CD4-positive, alpha-beta T cell treated with Interleukin-17A for 4 hours (primary cell): Measurements from ENCODE around the gene TSPAN1.
"Not testable (repeated sequence)": the region's sequence is repeated elsewhere in the genome, so short reads cannot be mapped to it uniquely, and the experiment has no call there.

Experiments
- DNase-seq: peaks from one replicate; pipeline ENCODE4 v3.0.0-alpha.2; 2020; ENCODE audit warnings: mixed read lengths

Gene TSPAN1

DNA sequence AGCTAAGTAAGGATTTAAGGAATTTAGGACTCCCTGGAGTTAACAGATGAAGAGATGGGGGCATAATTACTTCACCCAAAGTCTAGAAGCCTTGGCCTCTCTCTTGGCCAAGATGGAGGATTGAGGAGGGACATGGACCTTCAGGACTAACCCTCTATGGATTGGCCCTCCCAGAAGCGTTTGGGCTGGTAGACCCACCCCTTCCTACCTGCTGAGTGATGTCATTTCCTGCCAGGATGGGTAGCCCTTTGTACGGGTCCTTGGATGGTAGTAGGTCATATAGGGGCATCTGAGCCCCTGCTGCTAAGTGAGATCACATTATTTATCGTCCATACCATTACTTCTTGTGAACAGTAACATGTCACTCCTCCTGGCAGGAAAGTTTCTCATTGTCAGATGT is 45.9 kb downstream of the TSPAN1 start:
- DNase-seq = no peak

GRCh38 chr1:46221749-46222148 is 46.9 kb downstream of the TSPAN1 start:
- DNase-seq = no peak

GRCh38 chr1:46223055-46223454 is 48.2 kb downstream of the TSPAN1 start:
- not testable (repeated sequence) for DNase-seq

DNA sequence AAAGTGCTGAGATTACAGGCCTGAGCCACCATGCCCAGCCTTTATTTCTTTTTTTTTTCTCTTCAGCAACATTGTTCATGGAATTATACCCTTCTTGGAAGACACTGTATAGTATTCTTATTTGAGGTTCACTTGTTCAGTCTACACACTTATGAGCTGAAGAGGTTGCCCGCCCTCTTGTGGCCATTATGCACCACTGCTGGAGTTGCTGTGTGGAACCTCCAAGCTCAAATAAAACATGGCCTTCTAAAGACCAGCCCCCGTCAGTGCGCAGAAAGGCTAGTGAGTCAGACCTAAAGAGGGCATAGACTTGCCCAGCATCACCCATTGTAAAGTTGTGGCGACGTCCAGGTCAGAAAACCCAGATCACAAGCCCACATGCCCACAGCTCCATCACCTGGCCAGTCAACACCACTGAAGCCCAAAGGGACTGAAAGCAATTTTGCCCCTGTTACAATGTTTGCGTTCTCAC is 48.6 kb downstream of the TSPAN1 start:
- DNase-seq = peak; percentile 71

DNA sequence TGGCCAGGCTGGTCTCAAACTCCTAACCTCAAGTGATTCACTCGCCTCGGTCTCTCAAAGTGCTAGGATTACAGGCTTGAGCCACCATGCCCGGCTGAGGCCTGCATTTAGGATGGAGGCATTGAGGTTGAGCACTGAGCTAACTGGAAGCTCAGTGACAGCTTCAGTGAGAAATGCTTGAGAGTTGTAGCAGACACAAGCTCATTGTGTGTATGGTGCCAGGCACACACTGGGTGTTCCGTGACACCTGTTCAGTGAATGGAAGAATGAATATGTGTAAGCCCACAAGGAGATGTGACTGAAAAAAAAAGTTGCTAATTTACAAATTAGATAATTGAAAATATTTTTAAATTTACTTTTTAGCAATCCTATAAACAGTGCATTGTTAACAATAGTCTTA is 50.1 kb downstream of the TSPAN1 start:
- no peak for DNase-seq

- DNase-seq = not testable (repeated sequence)
Observed at GRCh38 chr1:46231231-46231630, 56.3 kb downstream of the TSPAN1 start.
